Astrocyte (in vitro differentiated cells and primary cell): ENCODE measurements around the gene CEBPG. TPM values are rescaled to one million over a fixed set of nuclear protein-coding genes. Genes with fewer than 3 reads are reported as not detected.

Experiments used
- DNase-seq: peaks from one replicate; pipeline ENCODE4 v3.0.0-alpha.2; 2010; ENCODE audit warnings: low read depth
- FAIRE-seq: peaks from 2 replicates; lab custom pipeline; 2011; peaks lifted over from hg19 to GRCh38; lab: Jason Lieb, UNC
- H2AFZ ChIP-seq: 2 replicates; pipeline ENCODE4 v1.6.0; 2012; ENCODE audit warnings: low read depth, low read length, inconsistent platforms
- H3K27ac ChIP-seq: 2 replicates; pipeline ENCODE4 v1.5.1; 2011; ENCODE audit warnings: low read depth, low read length, inconsistent platforms
- H3K27me3 ChIP-seq: 2 replicates; pipeline ENCODE4 v1.6.0; 2011; ENCODE audit warnings: low read length, inconsistent platforms; ENCODE audit not compliant: insufficient read depth
- H3K36me3 ChIP-seq: 2 replicates; pipeline ENCODE4 v1.5.1; 2011; ENCODE audit warnings: low read length, inconsistent platforms; ENCODE audit not compliant: insufficient read depth
- H3K4me1 ChIP-seq: 2 replicates; pipeline ENCODE4 v1.5.1; 2011; ENCODE audit warnings: low read length, inconsistent platforms; ENCODE audit not compliant: insufficient read depth
- H3K4me2 ChIP-seq: 2 replicates; pipeline ENCODE4 v1.6.0; 2012; ENCODE audit warnings: low read length, inconsistent platforms
- H3K4me3 ChIP-seq: 2 replicates; pipeline ENCODE4 v1.5.1; 2011; ENCODE audit warnings: low read depth, mild to moderate bottlenecking, low read length, inconsistent platforms; ENCODE audit not compliant: insufficient read depth
- H3K79me2 ChIP-seq: 2 replicates; pipeline ENCODE4 v1.6.0; 2012; ENCODE audit warnings: mild to moderate bottlenecking, low read length, inconsistent platforms; ENCODE audit not compliant: insufficient read depth
- H3K9ac ChIP-seq: 2 replicates; pipeline ENCODE4 v1.6.0; 2012; ENCODE audit warnings: mild to moderate bottlenecking, low read length, inconsistent platforms
- H3K9me3 ChIP-seq: 2 replicates; pipeline ENCODE4 v1.5.1; 2012; ENCODE audit warnings: low read depth, mild to moderate bottlenecking, low read length, inconsistent platforms; ENCODE audit not compliant: insufficient read depth
- H4K20me1 ChIP-seq: 2 replicates; pipeline ENCODE4 v1.6.0; 2012; ENCODE audit warnings: low read length, inconsistent platforms; ENCODE audit not compliant: insufficient read depth
- H3K27ac Mint-ChIP-seq: one replicate; pipeline ENCODE4 v1.8.0; 2021; ENCODE audit warnings: mild to moderate bottlenecking, mixed read lengths; ENCODE audit not compliant: unreplicated experiment
- H3K27me3 Mint-ChIP-seq: one replicate; pipeline ENCODE4 v1.8.0; 2021; ENCODE audit warnings: low read depth, mixed read lengths; ENCODE audit not compliant: unreplicated experiment
- H3K36me3 Mint-ChIP-seq: one replicate; pipeline ENCODE4 v1.8.0; 2021; ENCODE audit warnings: low read depth, mixed read lengths; ENCODE audit not compliant: unreplicated experiment
- H3K4me1 Mint-ChIP-seq: one replicate; pipeline ENCODE4 v1.8.0; 2021; ENCODE audit warnings: low read depth, mixed read lengths; ENCODE audit not compliant: unreplicated experiment
- H3K4me3 Mint-ChIP-seq: one replicate; pipeline ENCODE4 v1.8.0; 2021; ENCODE audit warnings: mild to moderate bottlenecking, moderate library complexity, mixed read lengths; ENCODE audit not compliant: unreplicated experiment
- H3K9me3 Mint-ChIP-seq: one replicate; pipeline ENCODE4 v1.8.0; 2021; ENCODE audit warnings: mild to moderate bottlenecking, mixed read lengths; ENCODE audit not compliant: unreplicated experiment
- EZH2 ChIP-seq: IDR thresholded peaks from 2 replicates; pipeline ENCODE4 v1.6.1; 2012; ENCODE audit warnings: mild to moderate bottlenecking, low read length, inconsistent platforms; ENCODE audit not compliant: insufficient read depth
- total RNA-seq: library from RNA; stranded (reverse); gene quantifications from 2 replicates; pipeline ENCODE4 v1.2.1, GENCODE V29; 2021
- TF ChIP-seq, protein P1 (sequence below): IDR thresholded peaks from 2 replicates; pipeline ENCODE4 v1.5.1; 2011; ENCODE audit warnings: low read depth, mild to moderate bottlenecking, inconsistent platforms, low read length, moderate library complexity; ENCODE audit not compliant: insufficient read depth

The CEBPG gene
- total RNA-seq, 1 donor from 2014 or later: 31.7 TPM

DNA sequence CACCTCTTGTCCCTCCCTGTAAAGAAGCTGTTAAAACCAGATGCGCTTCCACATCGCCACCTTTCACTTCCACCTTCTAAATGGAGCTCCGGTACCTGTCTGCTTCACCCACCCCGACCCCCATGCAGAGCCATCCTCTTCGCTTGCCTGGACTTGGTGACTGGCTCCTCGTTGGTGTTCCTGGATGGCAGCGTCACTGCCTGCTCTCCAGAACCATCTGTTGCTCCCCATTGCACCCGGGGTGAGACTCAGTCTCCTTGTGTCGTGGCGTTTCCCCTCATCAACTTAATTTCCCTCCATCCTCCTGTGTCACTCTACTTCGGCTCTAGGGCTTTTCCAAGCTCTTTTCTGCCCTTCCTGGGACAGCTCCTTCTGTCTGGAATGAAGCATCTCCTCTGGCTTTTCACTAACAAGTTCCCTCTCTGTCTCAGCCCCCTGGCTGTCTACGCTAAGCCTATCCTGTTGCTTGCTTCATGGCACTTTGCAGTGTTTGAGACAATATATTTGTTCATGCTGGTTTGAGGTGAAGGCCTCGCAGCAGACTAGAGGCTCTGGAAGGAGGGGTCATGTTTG lies 10.3 kb downstream of the CEBPG start:
- H3K27ac ChIP-seq: no peak overlapping the region
- no peak overlapping the region for H3K4me3 ChIP-seq
- Mint-ChIP-seq H3K9me3 (no peaks in the 10 kb centered on the region), H3K4me1 (no peaks in the 10 kb centered on the region), H3K27ac (no peak overlapping the region), H3K36me3 (peaks cover 12% of the 10 kb centered on the region), H3K4me3 (no peak overlapping the region), H3K27me3 (no peaks in the 10 kb centered on the region)
- TF ChIP-seq, protein P1, sequence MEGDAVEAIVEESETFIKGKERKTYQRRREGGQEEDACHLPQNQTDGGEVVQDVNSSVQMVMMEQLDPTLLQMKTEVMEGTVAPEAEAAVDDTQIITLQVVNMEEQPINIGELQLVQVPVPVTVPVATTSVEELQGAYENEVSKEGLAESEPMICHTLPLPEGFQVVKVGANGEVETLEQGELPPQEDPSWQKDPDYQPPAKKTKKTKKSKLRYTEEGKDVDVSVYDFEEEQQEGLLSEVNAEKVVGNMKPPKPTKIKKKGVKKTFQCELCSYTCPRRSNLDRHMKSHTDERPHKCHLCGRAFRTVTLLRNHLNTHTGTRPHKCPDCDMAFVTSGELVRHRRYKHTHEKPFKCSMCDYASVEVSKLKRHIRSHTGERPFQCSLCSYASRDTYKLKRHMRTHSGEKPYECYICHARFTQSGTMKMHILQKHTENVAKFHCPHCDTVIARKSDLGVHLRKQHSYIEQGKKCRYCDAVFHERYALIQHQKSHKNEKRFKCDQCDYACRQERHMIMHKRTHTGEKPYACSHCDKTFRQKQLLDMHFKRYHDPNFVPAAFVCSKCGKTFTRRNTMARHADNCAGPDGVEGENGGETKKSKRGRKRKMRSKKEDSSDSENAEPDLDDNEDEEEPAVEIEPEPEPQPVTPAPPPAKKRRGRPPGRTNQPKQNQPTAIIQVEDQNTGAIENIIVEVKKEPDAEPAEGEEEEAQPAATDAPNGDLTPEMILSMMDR: no peak
- TF ChIP-seq EZH2: no peak
- H3K9me3 ChIP-seq: no peaks in the 10 kb centered on the region
- H3K9ac ChIP-seq: no peak overlapping the region
- H3K27me3 ChIP-seq: no peaks in the 10 kb centered on the region
- no peak overlapping the region for H3K4me2 ChIP-seq
- FAIRE-seq (no peak), DNase-seq (no peak)
- no peaks in the 10 kb centered on the region for H3K4me1 ChIP-seq
- peaks cover 95% of the 10 kb centered on the region for H4K20me1 ChIP-seq
- H3K36me3 ChIP-seq: no peaks in the 10 kb centered on the region
- no peak overlapping the region for H2AFZ ChIP-seq
- peaks cover 79% of the 10 kb centered on the region for H3K79me2 ChIP-seq

DNA sequence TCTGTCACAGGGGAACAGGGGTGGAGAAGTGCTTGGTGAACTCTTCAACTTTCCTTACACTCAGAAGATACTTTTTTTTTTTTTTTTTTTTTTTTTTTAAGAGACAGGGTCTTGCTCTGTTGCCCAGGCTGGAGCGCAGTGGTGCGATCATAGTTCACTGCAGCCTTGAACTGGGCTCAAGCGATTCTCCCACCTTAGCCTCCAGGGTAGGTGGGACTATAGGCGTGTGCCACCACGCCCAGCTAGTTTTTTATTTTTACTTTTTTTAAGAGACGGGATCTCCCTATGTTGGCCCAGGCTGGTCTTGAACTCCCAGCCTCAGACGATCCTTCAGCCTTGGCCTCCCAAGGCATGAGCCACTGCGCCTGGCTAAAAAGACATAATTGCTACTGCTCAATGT lies 11.5 kb downstream of the CEBPG start:
- H3K9ac ChIP-seq: no peak overlapping the region
- FAIRE-seq (no peak), DNase-seq (no peak)
- H3K36me3 ChIP-seq: no peaks in the 10 kb centered on the region
- Mint-ChIP-seq H3K27ac (no peak overlapping the region), H3K27me3 (no peaks in the 10 kb centered on the region), H3K4me1 (no peaks in the 10 kb centered on the region), H3K9me3 (no peaks in the 10 kb centered on the region), H3K4me3 (no peak overlapping the region), H3K36me3 (peaks cover 9% of the 10 kb centered on the region)
- no peak overlapping the region for H3K4me3 ChIP-seq
- no peaks in the 10 kb centered on the region for H3K9me3 ChIP-seq
- no peak overlapping the region for H3K27ac ChIP-seq
- H2AFZ ChIP-seq: no peak overlapping the region
- no peaks in the 10 kb centered on the region for H3K27me3 ChIP-seq
- no peaks in the 10 kb centered on the region for H3K4me1 ChIP-seq
- TF ChIP-seq EZH2: no peak
- TF ChIP-seq, protein P1: no peak
- peaks cover 93% of the 10 kb centered on the region for H4K20me1 ChIP-seq
- peaks cover 67% of the 10 kb centered on the region for H3K79me2 ChIP-seq
- H3K4me2 ChIP-seq: no peak overlapping the region

DNA sequence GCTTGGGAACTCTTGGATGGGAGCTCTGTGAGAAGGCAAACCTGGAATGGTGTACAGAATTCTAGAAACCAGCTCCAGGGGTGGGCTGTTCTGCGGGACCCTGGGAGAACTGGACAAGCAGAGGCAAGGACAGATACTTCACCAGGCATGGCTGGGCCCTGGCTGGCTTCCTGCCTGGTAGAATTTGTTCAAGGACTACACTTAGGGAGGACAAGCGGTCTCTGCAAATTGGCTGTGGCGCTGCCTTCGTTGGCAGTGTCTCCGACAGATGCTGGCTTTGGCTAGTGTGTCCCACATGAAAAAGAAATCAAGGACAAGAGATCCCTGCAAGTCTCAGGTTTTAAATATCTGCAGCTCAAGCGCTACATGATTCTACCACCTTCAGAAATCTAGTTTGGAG lies 12.4 kb downstream of the CEBPG start:
- no peak overlapping the region for H3K9ac ChIP-seq
- H3K27me3 ChIP-seq: no peaks in the 10 kb centered on the region
- no peak for DNase-seq
- H3K4me1 ChIP-seq: no peaks in the 10 kb centered on the region
- no peak overlapping the region for H2AFZ ChIP-seq
- H3K36me3 ChIP-seq: no peaks in the 10 kb centered on the region
- H3K79me2 ChIP-seq: peaks cover 57% of the 10 kb centered on the region
- H4K20me1 ChIP-seq: peaks cover 93% of the 10 kb centered on the region
- H3K36me3 Mint-ChIP-seq: peaks cover 8% of the 10 kb centered on the region
- no peaks in the 10 kb centered on the region for H3K9me3 ChIP-seq
- H3K4me2 ChIP-seq: no peak overlapping the region
- H3K27me3 Mint-ChIP-seq: no peaks in the 10 kb centered on the region
- H3K9me3 Mint-ChIP-seq: no peaks in the 10 kb centered on the region
- H3K4me3 Mint-ChIP-seq: no peak overlapping the region
- TF ChIP-seq, protein P1: no peak
- TF ChIP-seq EZH2: no peak
- H3K27ac ChIP-seq: no peak overlapping the region
- FAIRE-seq: no peak
- no peaks in the 10 kb centered on the region for H3K4me1 Mint-ChIP-seq
- H3K4me3 ChIP-seq: no peak overlapping the region
- no peak overlapping the region for H3K27ac Mint-ChIP-seq
